ENCODE data around the gene TSPAN14.

The TSPAN14 gene

DNA sequence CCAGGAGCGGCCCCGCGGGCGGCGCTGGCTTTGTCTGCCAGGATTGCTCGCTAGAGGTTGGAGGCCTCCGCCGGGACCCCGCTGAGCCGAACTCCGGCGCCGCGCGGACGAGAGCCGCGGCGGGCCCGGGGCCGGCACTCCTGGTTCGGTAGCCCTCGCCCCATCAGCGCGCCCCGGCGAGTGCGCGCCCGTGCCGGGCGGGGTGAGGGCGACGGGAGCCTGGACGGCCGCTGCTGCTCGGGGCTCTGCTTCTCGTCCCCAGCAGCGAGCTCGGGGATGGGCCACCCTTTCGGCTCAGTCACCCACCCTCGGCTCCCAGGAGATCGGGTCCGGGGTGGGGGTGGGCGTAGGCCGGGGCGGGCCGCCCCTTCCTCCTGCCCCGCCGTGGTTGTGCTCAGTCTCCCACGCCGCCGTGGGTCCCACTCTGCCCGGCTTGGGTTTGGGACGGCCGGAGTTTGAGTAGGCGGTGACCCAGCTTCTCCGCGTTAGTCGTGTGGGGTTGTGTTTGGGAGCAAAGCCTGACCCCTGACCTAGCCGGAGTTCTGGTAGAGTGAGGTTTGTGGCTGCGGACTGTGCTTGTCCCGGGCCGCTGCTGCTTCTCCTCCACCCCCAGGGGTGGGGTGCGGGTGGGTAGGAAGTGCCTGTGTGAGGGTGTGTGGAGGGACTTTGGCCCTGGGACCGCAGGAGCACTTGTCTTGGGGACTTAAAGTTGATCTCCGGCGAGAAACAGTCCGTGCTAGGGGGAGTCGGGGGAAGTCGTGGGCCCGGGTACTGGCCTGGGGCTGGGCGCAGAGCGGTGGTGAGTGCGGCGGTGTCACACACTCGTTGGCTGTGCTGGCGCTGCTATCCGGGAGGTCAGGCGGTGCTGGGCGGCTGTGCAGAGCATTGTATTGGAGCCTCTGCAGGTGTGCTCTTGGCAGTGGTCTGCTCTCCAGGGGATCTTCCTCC lies 677 bp downstream of the TSPAN14 start:
- Mint-ChIP-seq H3K27ac (peak overlapping the region; percentile 97), H3K27me3 (ENCODE audit: low read depth, poor library complexity) (peaks cover 3% of the 10 kb centered on the region)

DNA sequence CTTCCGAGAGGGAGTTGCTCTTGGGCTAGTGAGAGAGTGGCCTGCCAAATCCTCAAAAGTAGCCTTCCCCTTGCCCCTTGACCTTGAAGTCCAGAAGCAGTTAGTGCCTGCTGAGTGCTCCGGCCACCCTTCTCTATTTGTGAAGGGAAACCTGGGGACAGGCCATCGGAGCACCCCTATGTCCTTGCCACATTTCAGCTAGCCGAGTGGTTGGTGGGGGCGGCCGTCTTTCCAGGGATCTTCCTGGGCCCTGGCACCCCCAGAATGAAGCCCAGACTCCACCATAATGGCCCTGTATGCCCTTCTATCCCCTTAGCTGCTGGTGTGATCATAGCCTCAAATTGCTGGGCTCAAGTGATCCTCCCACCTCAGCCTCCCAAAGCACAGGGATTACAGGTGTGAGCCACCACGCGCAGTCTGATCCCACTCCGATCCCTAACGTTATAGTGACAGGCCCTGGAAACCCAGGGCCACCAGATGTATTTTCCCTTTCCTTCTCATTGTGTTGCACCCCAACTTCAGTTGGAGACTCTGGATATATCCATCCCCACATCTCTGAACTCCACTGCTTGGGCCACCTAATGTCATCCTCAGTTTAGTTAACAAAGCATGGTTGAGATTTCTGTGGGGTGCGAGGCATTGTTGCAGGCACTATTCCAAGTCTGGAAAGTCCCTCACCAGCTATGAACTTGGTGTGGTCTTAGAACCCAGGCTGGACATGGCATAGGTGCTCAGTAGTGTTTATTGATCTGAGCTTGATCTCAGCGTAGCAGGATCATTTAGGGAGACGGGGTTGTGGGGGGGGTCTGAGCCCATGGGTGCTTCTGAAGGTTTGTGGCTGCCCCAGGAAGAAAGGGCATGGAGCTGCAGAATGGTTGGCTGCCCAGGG lies 1.6 kb downstream of the TSPAN14 start:
- Mint-ChIP-seq H3K27me3 (ENCODE audit: low read depth, poor library complexity) (peaks cover 3% of the 10 kb centered on the region), H3K9me3 (no peaks in the 10 kb centered on the region), H3K4me1 (peaks cover 50% of the 10 kb centered on the region), H3K36me3 (ENCODE audit: low read depth) (no peaks in the 10 kb centered on the region), H3K4me3 (peak overlapping the region; percentile 97), H3K27ac (peak overlapping the region; percentile 80)
- no peak for DNase-seq
- TF ChIP-seq, protein P1, sequence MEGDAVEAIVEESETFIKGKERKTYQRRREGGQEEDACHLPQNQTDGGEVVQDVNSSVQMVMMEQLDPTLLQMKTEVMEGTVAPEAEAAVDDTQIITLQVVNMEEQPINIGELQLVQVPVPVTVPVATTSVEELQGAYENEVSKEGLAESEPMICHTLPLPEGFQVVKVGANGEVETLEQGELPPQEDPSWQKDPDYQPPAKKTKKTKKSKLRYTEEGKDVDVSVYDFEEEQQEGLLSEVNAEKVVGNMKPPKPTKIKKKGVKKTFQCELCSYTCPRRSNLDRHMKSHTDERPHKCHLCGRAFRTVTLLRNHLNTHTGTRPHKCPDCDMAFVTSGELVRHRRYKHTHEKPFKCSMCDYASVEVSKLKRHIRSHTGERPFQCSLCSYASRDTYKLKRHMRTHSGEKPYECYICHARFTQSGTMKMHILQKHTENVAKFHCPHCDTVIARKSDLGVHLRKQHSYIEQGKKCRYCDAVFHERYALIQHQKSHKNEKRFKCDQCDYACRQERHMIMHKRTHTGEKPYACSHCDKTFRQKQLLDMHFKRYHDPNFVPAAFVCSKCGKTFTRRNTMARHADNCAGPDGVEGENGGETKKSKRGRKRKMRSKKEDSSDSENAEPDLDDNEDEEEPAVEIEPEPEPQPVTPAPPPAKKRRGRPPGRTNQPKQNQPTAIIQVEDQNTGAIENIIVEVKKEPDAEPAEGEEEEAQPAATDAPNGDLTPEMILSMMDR (IDR thresholded peaks at IDR 0.05) = no peak

More for the DNA sequence above, 677 bp downstream of the TSPAN14 start:
- TF ChIP-seq, protein P1 (IDR thresholded peaks at IDR 0.05) = no peak
- H3K9me3 Mint-ChIP-seq = no peaks in the 10 kb centered on the region
- peaks cover 41% of the 10 kb centered on the region for H3K4me1 Mint-ChIP-seq
- peak overlapping the region; percentile 97 for H3K4me3 Mint-ChIP-seq
- H3K36me3 Mint-ChIP-seq (ENCODE audit: low read depth) = no peaks in the 10 kb centered on the region
- DNase-seq = peak; percentile 60

DNA sequence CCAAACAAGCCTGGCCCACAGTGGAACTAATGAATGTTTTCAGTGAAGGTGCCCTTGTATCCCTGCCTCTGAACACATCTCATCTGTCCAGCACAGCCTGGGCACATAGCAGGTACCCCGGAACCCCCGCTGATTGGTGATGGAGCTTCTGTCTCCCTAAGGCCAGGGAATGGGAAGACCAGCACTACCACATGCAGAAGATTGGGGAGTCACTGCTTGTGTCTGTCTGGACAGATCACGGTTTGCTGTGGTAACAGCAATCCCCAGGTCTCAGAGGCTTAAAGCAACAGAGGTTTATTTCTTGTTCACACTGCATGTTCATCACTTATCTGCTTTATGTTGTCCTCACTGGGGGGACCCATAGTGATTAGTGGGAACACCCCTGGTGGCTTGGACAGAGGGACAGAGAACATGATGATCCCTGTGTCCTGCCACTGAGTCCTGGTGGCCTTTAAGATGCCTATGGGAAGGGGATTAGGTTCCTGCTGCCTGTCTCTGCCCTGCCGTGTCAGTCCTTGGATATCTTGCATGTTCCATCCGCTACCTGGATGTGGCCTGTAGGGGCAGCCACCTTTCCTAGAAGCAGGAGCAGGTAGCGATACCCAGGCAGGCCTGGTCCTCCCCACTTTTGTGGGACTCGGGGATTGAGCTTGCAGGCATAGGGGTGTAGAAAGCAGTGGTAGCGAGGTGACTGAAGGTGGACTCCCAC lies 3.6 kb downstream of the TSPAN14 start:
- Mint-ChIP-seq H3K27ac (peak overlapping the region; percentile 86), H3K9me3 (no peaks in the 10 kb centered on the region), H3K4me1 (peaks cover 70% of the 10 kb centered on the region), H3K27me3 (ENCODE audit: low read depth, poor library complexity) (peaks cover 3% of the 10 kb centered on the region), H3K4me3 (no peak overlapping the region), H3K36me3 (ENCODE audit: low read depth) (no peaks in the 10 kb centered on the region)
- DNase-seq = no peak
- TF ChIP-seq, protein P1 (IDR thresholded peaks at IDR 0.05) = no peak

DNA sequence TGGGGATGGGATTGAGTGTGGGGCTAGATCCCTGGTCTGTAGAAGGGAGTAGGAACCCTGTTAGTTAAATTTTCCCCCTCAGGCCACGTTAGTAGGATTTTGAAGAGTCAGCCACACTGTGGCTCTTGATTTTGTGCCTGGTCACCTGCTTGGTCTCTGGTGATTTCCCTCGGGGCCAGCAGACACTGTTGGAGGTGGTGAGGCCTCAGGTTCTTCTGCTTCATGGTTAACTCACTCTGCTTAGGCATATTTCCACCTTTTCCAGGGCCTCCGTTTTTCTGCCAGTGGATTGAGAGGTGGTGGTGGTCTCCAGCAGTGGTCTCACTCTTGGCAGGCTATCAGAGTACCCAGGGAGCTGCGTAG lies 4.1 kb downstream of the TSPAN14 start:
- TF ChIP-seq, protein P1 (IDR thresholded peaks at IDR 0.05) = no peak
- H3K27ac Mint-ChIP-seq = peak overlapping the region; percentile 86
- DNase-seq = no peak
- no peaks in the 10 kb centered on the region for H3K36me3 Mint-ChIP-seq (ENCODE audit: low read depth)
- H3K27me3 Mint-ChIP-seq (ENCODE audit: low read depth, poor library complexity) = peaks cover 3% of the 10 kb centered on the region
- no peaks in the 10 kb centered on the region for H3K9me3 Mint-ChIP-seq
- peaks cover 76% of the 10 kb centered on the region for H3K4me1 Mint-ChIP-seq
- H3K4me3 Mint-ChIP-seq = no peak overlapping the region

DNA sequence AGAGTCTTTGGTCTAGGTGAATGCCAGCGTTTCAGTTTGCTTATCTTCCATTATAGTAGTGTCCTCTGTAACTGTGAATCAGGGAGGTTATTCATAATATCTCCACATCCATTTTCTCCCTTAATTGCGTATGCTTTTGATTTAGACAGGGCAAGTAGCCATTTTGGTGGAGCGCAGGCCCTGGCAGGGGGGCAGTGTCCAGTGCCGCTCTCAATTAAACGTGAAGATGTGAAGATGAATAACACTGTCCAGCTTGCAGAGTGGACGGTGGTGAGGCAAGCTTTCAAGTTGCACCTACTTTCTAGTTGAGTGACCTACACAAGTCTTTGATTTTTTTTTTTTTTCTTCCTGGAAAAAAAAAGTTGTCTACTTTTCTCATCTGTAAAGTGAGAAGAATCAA lies 4.5 kb downstream of the TSPAN14 start:
- no peaks in the 10 kb centered on the region for H3K36me3 Mint-ChIP-seq (ENCODE audit: low read depth)
- TF ChIP-seq, protein P1 (IDR thresholded peaks at IDR 0.05) = no peak
- H3K27ac Mint-ChIP-seq = peak overlapping the region; percentile 55
- H3K27me3 Mint-ChIP-seq (ENCODE audit: low read depth, poor library complexity) = peaks cover 2% of the 10 kb centered on the region
- no peaks in the 10 kb centered on the region for H3K9me3 Mint-ChIP-seq
- DNase-seq = no peak
- H3K4me3 Mint-ChIP-seq = peak overlapping the region; percentile 12
- H3K4me1 Mint-ChIP-seq = peaks cover 79% of the 10 kb centered on the region

Measured in nephron progenitor cell (in vitro differentiated cells).